NCI-H2227 (cell line): ENCODE data around the gene FUT9.

ENCODE experiments used
- DNase-seq: peaks from one replicate; lab custom pipeline; 2025; ENCODE audit not compliant: unreplicated experiment; lab: John Stamatoyannopoulos, UW

The FUT9 gene

DNA sequence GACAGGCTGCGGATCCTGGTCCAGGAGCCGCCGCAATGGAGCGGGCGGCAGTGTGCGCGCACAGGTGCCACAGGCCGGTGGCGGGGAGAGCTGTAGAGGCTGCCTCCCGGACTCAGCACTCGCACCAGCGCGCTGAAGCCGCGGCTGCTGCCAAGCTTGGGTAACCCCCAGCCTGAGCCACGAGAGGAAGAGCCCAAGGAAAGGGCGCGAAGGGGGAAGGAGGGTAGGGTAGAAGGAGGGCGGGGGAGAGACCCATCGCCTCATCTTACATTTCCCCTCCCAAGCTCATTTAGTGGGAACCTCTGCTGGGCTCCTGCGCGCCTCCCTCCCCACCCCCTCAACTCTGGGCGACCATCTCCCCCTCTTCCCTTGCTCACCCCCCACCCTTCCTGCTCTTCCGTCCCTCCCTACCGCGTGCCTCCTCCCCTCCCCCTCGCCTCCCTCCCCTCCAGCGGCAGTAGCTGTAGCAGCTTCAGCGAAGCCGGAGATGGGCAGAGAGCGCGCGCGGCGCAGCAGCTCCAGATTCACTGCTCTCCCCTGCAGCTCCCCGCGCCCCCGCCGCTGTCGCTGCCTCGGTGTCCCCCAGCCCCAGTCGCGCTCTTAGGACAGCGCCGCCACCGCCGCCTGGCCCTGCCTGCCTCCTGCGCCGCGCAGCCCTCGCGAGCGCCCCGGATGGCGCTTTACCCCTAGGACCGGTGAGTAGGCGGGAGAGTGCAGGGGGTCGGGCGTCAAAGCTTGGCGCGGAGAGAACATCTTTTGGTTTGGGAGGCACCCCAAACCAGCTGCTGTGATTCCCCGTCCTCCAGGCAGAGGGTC is at the start of gene FUT9:
Gene FUT9 (plus strand): TSS at position 457 of the 816 bp plus-strand sequence. CDS start 187,182 bp downstream, outside the sequence.
- DNase-seq, result peak; percentile 84

DNA sequence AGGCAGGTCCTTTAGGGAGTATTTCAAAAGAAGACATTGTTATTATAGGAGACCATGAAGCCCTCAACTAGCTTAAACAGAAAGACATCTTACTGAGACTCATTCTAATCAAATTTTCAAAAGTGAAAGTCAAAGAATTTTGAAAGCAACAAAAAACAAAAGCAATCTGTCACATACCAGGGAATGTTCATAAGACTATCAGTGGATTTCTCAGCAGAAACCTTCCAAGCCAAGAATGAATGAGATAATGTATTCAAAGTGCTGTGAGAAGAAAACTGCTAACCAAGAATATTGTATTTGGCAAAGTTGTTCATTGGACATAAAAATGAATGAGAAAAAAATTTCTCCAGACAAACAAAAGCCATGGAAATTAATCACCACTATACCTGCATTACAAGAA is 48.2 kb upstream of the FUT9 start:
- DNase-seq, result no peak

DNA sequence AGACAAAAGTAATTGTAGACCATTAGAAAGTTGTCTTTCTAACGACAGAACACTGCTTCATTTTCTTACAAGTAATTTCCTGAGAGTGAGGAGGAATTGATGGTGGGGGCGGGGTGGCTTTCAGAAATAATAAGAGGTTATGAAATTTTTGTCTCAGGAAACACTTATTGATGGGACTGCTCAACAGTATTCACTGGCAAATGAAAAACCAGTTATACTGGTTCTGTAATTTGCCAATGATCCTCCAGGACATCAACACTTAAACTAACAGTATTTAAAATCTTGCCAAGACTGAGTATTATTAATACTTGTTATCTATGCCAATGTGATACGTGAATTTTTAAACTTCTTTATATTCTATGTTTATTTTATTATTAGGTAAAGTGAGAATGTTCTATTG is 41.8 kb upstream of the FUT9 start:
- DNase-seq, result no peak

DNA sequence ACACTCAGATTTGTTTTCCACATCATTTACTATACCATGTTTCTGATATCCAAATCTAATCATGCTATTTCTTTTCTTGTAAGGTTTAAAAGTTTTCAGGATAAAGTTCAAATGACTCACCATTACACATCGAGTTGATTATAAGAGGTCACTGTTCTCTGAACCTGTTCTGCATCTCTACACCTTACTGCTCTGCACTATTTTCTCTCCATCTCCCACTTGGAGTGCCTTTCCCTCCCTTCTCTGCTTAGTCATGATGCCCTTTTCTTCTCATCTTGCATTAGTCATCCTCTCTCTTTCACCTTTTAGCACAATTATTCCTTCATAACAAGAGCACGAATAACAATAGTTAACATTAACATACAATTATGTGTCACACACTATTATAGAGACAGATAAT is 37.5 kb upstream of the FUT9 start:
- no peak for DNase-seq

DNA sequence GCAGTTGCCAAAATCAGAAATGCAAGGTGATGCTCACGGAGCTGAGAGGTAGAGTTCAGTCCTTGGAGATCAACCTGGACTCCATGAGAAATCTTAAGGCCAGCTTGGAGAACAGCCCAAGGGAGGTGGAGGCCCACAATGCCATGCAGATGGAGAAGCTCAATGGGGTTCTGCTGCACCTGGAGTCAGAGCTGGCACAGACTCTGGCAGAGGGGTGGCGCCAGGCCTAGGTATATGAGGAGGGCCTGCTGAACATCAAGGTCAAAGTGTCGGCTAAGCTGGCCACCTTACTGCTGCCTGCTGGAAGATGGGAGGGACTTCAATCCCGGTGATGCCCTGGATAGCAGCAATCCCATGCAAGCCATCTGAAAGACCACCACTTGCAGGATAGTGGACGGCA is 23.9 kb upstream of the FUT9 start:
- DNase-seq, result no peak

DNA sequence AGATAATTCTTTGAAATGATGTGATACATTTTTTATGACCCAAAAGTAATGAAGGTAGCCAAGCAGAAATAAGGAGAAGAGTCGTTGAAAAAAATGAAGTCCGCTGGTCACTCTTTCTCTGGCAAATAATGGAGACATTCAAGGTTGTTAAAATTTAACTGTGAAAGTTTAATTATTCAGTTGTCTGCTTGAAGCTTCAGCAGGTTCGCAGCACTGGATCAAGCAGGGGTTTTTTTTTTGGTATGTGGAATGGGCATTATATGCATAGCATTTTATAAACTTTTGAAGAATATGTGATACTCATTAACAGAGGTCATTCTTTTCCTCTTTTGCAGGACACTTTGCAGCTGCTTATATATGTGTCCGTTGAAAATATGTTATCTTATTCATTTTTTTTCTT is 21.6 kb upstream of the FUT9 start:
- no peak for DNase-seq

DNA sequence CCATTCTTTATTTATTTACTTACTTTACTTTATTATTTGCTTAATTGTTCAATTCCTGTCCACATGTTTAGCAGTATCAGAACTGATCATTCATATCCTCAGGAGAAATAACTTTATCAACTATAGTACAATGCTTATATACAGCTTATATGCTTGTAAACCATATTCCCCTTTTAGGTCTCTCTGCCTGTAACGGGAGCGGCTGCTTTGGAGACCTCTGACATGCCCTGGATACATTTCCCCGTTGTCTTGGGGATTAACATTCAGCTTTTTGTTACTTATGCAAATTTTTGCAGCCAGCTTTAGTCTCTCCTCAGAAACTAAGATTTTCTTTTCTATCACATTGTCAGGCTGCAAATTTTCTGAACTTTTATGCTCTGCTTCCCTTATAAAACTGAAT is 17.6 kb upstream of the FUT9 start:
- DNase-seq, result no peak

DNA sequence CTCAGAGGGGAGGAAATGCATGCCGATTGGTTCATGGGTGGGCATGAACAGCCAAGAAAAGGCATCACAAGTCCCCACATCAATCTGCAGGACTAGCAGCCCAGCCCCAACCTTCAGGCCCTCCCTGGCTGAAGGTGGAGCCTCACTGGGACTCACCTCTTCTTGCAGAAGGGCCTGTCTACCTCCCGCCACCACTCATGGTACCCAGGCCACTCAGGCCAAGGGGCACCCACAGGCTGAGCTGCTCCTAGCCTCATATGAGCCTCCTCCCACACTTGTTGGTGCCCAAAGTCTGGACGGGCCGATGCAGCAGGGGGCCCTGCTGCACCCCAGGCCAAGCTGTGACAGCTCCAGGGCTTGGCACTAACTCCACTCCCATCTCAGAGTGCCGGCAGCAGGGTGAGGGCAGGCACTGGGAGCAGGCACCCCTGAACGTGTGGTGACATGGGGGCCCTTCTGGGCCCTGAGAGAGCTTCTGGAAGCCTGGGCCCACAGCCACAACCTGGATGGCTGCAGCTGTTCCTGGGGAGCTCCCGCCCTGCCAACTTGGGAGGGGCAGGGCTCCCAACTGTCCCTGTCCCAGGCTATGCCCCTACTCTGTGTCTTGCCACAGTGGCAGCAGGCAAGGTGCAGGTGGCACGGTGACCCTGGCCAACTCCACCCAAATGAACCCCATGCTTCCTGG is 13.7 kb upstream of the FUT9 start:
- no peak for DNase-seq

DNA sequence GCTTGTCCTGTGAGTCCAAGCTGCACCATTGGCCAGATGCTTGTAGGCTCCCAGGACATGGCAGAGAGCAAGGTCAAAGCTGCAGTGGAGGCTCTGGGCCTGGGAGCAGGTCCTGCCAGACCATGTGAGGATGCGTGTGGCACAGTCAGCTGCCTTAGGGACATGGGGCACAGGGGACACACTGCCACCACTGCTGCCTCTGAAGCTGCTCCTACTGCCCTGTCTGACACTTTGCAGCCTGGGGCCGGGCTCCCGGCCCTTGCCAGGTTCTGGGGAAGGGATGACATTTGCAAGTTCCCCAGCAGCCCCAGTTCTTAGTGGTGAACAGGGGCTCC is 13.2 kb upstream of the FUT9 start:
- no peak for DNase-seq

DNA sequence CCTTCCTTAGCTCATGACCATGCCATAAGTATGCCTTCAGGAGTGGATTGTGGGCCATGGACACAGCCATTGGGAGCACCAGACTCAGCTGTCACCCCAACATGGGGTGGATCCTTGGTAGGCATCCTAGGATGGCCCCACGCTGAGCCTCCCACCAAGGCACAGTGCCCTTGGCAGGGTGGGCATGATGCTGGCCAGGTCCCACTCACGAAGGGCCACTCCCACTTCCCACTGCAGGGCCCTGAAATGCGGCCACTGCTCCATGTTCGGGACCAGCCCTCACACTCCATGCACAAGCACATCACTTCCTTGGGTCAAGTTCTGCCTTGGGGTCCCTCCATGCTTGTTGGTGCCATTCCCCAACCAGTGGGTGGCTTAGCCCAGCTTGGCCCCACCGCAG is 12.9 kb upstream of the FUT9 start:
- no peak for DNase-seq

DNA sequence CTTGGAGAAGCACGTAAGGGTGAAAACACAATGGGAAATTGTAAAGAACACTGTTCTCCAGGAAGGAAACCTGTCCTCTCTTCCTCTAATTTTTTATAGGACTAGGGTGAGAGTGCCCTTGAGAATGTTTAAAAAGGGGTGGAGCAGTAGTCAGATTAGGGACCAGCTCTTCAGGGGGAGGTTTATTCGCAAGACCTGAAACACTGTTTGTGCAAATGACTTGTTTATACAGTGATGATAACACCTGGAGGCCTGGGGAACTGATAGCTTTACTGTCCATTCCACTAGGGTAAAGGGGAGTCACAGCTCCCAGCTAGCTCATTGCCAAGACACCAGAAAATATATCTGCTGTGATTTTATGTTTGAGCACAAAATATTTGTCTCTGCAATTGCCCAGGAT is 8.1 kb upstream of the FUT9 start:
- DNase-seq, result no peak

DNA sequence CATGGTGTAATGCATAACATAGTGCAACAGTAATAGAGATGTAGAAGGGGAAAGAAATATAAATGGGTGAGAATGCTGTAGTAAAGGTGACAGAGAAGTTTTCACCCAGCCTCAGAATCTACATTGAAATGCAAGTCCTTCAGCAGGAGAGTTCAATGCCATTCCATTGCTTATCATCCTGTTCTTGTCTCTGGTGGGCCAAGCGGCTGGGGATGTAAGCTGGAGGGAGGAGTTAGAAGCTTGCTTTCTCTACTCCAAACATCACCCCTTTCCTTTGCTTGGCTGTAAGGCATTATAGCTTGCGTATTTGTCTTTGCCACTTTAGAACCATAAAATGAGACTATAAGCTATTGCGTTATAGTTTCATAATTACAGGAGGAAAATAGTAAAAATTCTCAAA is 2.2 kb upstream of the FUT9 start:
- no peak for DNase-seq

DNA sequence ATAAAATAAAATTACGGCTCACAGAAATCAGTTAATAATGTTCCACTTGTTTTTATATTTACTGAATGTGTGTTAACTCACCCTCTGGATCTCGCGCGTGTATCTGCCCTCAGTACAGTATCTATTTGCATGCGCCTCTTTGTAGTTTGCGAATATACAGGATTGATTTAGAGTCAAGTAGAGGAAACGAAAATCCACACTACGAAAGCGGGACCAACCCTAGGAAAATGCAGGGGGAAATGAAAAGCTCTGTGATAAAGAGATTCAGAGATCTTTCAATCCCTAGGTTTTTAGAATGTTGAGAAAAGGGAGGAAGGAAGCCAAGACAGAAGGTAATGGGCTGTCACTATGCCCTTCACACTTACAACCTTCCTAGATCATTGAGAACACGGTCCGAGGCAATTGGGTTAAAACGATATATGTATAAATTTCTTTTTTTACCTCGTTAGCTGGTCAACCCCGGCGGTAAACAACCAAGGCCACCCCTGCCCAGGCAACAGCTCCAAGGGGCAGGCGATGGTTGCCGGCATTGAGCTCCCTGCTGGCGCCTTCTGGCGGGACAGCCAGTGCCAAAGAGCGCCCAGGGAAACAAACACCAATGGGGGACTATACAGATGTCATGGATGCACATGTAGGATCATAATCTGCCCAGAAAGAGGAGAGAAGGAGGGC is 792 bp upstream of the FUT9 start:
- no peak for DNase-seq

DNA sequence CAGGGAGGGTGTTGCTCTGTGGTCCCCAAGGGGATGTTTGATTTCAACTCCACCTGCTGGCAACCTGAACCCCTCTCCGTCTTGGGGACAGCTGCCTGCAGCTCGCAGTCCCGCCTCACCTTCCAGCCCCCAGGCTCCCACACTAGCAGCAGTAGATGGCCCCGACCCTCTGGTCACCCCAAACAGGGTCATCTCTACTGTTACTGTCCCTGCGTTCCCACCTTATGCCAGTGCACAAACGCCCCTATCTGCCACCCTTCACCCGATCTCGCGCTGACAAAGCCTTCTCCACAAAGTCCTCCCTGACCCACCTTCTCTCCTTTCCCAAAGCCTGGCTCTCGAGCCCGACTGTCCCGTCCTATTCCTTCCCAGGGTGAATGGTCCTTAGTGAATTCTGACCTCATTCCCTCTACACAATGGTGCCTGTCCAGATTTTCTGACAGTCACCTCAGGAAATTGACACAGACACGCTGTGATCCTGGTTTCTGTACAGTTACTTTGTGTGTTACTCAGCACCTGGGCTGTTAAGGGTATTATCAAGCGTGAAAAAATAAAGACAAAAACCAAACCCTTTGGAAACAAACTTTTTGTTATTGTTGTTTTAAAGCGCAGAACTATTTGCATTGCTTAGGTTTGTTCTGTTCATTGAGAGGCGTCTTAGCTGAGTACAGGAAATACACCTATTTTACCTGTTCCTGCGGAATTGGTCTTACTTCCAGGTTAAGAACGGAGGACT is 728 bp downstream of the FUT9 start:
- no peak for DNase-seq

DNA sequence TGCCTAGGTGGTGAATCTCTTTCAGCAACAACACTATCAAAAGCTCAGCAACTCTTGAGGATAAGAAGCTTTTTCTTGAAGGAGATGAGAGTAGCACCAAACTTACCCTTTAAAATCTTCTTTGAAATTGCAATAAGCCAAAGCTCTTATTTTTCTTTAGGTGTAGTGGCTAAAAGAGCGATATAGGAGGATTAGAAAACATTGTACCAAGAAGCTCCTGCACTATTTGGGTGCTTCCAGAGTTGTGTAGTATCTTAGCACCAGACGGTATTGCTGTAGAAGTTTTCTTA is 1.2 kb downstream of the FUT9 start:
- DNase-seq, result no peak

DNA sequence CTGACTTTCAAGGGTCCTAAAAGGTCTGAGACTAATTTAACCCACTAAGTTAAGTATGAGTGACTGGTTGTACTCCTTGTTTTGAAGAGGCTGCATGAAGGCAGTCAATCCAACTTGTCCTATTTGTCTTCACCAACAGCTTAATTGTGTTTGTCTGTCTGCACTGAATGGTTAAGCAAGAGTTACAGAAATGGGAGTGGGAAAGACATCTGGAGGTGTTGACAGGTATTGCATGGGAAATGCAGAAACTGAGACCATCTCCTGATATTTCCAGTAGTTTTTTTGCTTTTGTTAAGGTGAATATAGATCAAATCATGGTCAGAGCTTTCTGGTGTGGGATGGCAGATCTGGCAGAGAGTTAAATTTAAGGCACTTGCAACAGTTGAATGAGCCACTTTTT is 6.5 kb downstream of the FUT9 start:
- DNase-seq, result no peak

DNA sequence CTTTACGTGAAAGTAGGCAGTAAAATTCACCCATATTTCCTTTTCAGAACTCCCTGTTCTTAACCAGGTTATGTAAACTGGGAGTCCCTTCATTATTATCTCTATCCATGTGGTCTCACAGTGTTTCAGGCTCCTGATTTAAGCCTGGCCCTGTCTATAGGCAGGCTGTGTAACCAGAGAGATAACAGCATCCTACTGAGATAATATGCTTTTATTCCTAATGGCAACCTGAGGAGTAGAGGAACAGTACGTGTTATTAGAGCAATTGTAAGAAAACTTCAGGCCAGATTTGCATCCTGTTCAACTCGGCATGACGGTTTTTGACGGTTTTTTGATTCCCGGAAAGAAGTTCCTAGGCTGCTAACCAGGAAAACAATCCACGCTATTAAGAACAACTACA is 16.9 kb downstream of the FUT9 start:
- DNase-seq, result peak; percentile 29

DNA sequence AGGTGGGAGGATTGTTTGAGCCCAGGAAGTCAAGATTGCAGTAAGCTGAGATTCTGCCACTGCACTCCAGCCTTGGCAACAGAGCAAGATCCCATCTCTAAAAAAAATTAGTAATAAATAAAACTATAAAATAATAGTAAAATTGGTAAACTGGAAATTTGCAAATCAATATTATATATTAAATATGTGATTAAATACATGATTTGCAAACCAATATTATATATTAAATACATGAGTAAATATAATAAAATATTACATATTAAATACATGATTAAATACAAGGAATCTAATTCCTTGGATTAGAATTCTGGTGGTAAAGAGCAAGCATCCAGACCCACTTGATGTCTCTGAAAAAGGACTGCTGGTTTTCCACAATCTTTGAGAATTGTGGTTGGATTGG is 35.8 kb downstream of the FUT9 start:
- DNase-seq, result no peak

DNA sequence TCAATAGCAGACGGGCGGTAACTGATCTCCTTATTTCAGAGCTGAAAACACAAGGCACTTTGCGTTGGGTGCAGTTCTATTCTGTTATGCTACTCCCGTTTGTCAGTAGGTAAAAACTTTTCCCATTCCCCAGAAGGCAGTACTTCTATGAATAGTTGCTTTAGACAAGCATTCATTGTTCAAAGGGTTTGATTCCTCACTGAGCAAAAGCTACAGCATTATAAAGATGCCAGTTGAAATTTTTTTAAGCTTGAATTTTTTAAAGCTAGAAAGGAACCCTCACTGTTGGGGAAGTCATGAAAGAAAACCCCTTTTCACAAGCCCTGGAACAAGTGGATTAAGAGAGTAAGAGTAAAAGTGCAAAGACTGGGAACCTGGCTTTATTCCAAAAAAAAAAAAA is 42.3 kb downstream of the FUT9 start:
- DNase-seq, result no peak

DNA sequence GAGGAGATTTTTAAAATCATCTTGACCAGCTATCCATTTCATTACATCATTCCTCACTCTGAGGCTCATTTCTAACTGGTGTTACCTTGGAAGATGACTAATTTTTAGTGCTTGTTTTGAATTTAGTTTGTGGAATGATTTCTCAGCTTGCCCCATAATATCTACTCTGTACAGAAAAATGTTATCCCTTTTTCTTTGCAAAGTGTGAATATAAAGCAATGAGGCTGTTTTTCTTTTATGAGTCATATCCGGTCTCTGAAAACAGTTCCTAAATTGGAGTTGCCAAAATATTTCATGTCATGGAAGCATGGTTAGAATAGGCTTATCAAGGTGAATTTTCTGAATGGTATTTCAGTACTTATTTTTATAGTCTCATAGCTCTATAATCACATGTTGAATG is 43.8 kb downstream of the FUT9 start:
- no peak for DNase-seq

DNA sequence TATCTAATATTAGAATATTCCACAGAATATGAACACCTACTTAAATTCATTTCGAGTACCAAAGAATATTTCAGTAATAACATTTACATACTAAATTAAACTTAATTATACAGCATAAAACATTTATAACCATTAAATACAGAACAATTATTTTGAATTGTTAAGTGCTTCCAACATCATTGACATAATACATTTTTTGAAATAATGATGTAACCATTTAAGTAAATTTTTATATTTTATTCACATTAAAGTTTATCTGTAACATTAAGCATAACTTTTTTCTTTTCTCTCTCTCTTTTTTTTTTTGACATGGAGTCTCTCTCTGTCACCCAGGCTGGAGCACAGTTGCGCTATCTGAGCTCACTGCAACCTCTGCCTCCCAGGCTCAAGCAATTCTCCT is 44.5 kb downstream of the FUT9 start:
- DNase-seq, result no peak

DNA sequence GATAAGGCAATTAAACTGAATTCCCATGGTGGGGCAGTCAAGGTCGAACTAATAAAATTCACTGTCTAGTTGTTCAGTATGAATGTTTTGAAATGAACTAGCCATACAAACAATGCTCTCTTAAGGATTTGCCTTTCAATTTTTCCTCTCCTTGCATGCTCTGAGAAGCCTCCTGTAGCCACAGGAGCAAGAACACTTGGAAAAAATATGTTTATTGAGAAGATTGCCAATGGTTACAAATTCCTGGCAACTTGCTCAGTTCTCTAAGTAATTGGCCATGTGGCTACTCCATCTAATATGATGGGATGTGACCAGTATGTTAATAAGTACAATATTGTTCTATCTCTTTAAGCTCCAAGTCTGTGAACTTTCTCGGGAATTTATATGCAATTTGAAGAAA is 49.4 kb downstream of the FUT9 start:
- no peak for DNase-seq
